GM19463 (cell line): Measurements from ENCODE around the gene CNPY4.

Experiments used
- ATAC-seq: cut with Tn5 transposase; IDR thresholded peaks from one replicate; pipeline ENCODE4 v1.9.1; 2021; ENCODE audit warnings: mild to moderate bottlenecking, moderate library complexity; ENCODE audit not compliant: unreplicated experiment

The CNPY4 gene

GRCh38 chr7:100119072-100119969 lies at the start of gene CNPY4, which contains the start of gene TAF6:
Gene CNPY4, plus strand, starts transcription at chr7:100119634. Its CDS starts 111 bp downstream, at chr7:100119745.
Gene TAF6, minus strand, starts transcription at chr7:100119358. Its CDS starts 5,149 bp downstream, at chr7:100114209.
- ATAC-seq = peak; percentile 67

- no peak for ATAC-seq
Observed at GRCh38 chr7:100069991-100070390, 49.4 kb upstream of the CNPY4 start.

GRCh38 chr7:100071018-100071723 lies 48.3 kb upstream of the CNPY4 start:
- no peak for ATAC-seq

- no peak for ATAC-seq
Observed at GRCh38 chr7:100072462-100072861, 47.0 kb upstream of the CNPY4 start.

- no peak for ATAC-seq
Observed at GRCh38 chr7:100074841-100075240, 44.6 kb upstream of the CNPY4 start.

- ATAC-seq = no peak
Observed at GRCh38 chr7:100075418-100075817, 44.0 kb upstream of the CNPY4 start.

- no peak for ATAC-seq
Observed at GRCh38 chr7:100077205-100077604, 42.2 kb upstream of the CNPY4 start.

- ATAC-seq = no peak
Observed at GRCh38 chr7:100079024-100079560, 40.3 kb upstream of the CNPY4 start.

GRCh38 chr7:100080907-100081534 lies 38.4 kb upstream of the CNPY4 start:
- ATAC-seq = no peak

- ATAC-seq = peak; percentile 83
Observed at GRCh38 chr7:100081535-100082102, 37.8 kb upstream of the CNPY4 start, which contains the start of gene ZNF3. Gene ZNF3, minus strand, starts transcription at chr7:100081723. Its CDS starts 4,366 bp downstream, at chr7:100077357.

GRCh38 chr7:100082978-100083377 lies 36.5 kb upstream of the CNPY4 start:
- ATAC-seq = no peak

GRCh38 chr7:100085515-100085914 lies 33.9 kb upstream of the CNPY4 start:
- ATAC-seq = no peak

GRCh38 chr7:100087055-100087750 lies 32.2 kb upstream of the CNPY4 start:
- ATAC-seq = no peak

GRCh38 chr7:100088095-100088620 lies 31.3 kb upstream of the CNPY4 start:
- no peak for ATAC-seq

- ATAC-seq = peak; percentile 72
Observed at GRCh38 chr7:100088621-100089457, 30.6 kb upstream of the CNPY4 start, which contains the start of gene COPS6. Gene COPS6, plus strand, starts transcription at chr7:100088969. Its CDS starts 22 bp downstream, at chr7:100088991.

- ATAC-seq = no peak
Observed at GRCh38 chr7:100089458-100090196, 29.8 kb upstream of the CNPY4 start.

- no peak for ATAC-seq
Observed at GRCh38 chr7:100090527-100091410, 28.7 kb upstream of the CNPY4 start.
